Activated CD8-positive, alpha-beta T cell treated with anti-CD3 and anti-CD28 coated beads for 36 hours (primary cell): ENCODE data around the gene MLF1. TPM values are rescaled to one million over a fixed set of nuclear protein-coding genes. Genes with fewer than 3 reads are reported as not detected.

Experiments used
- ATAC-seq: fragments of 200-7000 bp; cut with Tn5 transposase; one replicate; pipeline ENCODE4 v1.10.0; 2021; ENCODE audit warnings: mild to moderate bottlenecking, moderate library complexity
- CTCF ChIA-PET: fragments of 350-600 bp; sonication (Branson Sonifier 250); formaldehyde crosslinking; loops from one replicate; lab custom pipeline; 2021; ENCODE audit warnings: antibody characterized with exemption; lab: Charles Lee
- POLR2A ChIA-PET: fragments of 350-600 bp; sonication (Branson Sonifier 250); formaldehyde crosslinking; loops from one replicate; lab custom pipeline; 2021; ENCODE audit warnings: antibody characterized with exemption; lab: Charles Lee
- DNase-seq: peaks from one replicate; pipeline ENCODE4 v3.0.0-alpha.2; 2020
- H3K27ac Mint-ChIP-seq: one replicate; pipeline ENCODE4 v1.8.0; 2021; ENCODE audit warnings: mild to moderate bottlenecking, mixed read lengths
- H3K27me3 Mint-ChIP-seq: one replicate; pipeline ENCODE4 v1.8.0; 2021; ENCODE audit warnings: mixed read lengths
- H3K36me3 Mint-ChIP-seq: one replicate; pipeline ENCODE4 v1.8.0; 2021; ENCODE audit warnings: low read depth, mixed read lengths
- H3K4me1 Mint-ChIP-seq: one replicate; pipeline ENCODE4 v1.8.0; 2021; ENCODE audit warnings: low read depth, mixed read lengths
- H3K4me3 Mint-ChIP-seq: one replicate; pipeline ENCODE4 v1.8.0; 2021; ENCODE audit warnings: mild to moderate bottlenecking, moderate library complexity, mixed read lengths
- H3K9me3 Mint-ChIP-seq: one replicate; pipeline ENCODE4 v1.8.0; 2021; ENCODE audit warnings: mixed read lengths
- intact Hi-C: fragments of 100-400 bp; cut with micrococcal nuclease; formaldehyde crosslinking; loops from one replicate; pipeline ENCODE4 v1.10.0; 2022
- total RNA-seq, 2 experiments: library from RNA; stranded (reverse); gene quantifications; one replicate each; pipeline ENCODE4 v1.2.3, GENCODE V29; 2021
- TF ChIP-seq, protein P1 (sequence below): fragments of 200-600 bp; IDR thresholded peaks from one replicate; pipeline ENCODE4 v1.8.0; 2022; ENCODE audit warnings: antibody characterized with exemption, mild to moderate bottlenecking

The MLF1 gene
- total RNA-seq, 2 experiments from 2014 or later: 1.4 to 1.9 TPM

- Mint-ChIP-seq H3K27me3 (peaks cover 30% of the 10 kb centered on the region), H3K27ac (no peak overlapping the region), H3K36me3 (peaks cover 2% of the 10 kb centered on the region), H3K4me1 (peaks cover 10% of the 10 kb centered on the region), H3K4me3 (no peak overlapping the region), H3K9me3 (no peaks in the 10 kb centered on the region)
- intact Hi-C loops: no loop called here
- ChIA-PET POLR2A (interaction anchor here (0.6 kb wide), 1 partner anchor 131 kb away, joined by 3 read pairs; no protein-coding TSS in a partner anchor), CTCF (no interaction called here)
- DNase-seq: no peak
- TF ChIP-seq, protein P1, sequence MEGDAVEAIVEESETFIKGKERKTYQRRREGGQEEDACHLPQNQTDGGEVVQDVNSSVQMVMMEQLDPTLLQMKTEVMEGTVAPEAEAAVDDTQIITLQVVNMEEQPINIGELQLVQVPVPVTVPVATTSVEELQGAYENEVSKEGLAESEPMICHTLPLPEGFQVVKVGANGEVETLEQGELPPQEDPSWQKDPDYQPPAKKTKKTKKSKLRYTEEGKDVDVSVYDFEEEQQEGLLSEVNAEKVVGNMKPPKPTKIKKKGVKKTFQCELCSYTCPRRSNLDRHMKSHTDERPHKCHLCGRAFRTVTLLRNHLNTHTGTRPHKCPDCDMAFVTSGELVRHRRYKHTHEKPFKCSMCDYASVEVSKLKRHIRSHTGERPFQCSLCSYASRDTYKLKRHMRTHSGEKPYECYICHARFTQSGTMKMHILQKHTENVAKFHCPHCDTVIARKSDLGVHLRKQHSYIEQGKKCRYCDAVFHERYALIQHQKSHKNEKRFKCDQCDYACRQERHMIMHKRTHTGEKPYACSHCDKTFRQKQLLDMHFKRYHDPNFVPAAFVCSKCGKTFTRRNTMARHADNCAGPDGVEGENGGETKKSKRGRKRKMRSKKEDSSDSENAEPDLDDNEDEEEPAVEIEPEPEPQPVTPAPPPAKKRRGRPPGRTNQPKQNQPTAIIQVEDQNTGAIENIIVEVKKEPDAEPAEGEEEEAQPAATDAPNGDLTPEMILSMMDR: no peak
- ATAC-seq: no peak
Observed at GRCh38 chr3:158573714-158574113, 2.7 kb downstream of the MLF1 start.

GRCh38 chr3:158574646-158575045 is 3.7 kb downstream of the MLF1 start:
- Mint-ChIP-seq H3K9me3 (no peaks in the 10 kb centered on the region), H3K36me3 (peaks cover 2% of the 10 kb centered on the region), H3K4me3 (no peak overlapping the region), H3K27me3 (peaks cover 25% of the 10 kb centered on the region), H3K4me1 (peaks cover 10% of the 10 kb centered on the region), H3K27ac (no peak overlapping the region)
- DNase-seq: no peak
- intact Hi-C loops: no loop called here
- ATAC-seq: no peak
- POLR2A ChIA-PET: no interaction called here
- TF ChIP-seq, protein P1: no peak
- CTCF ChIA-PET: no interaction called here

- H3K36me3 Mint-ChIP-seq: no peaks in the 10 kb centered on the region
- ATAC-seq (no peak), DNase-seq (no peak)
- TF ChIP-seq, protein P1: no peak
- CTCF ChIA-PET: no interaction called here
- no peak overlapping the region for H3K4me3 Mint-ChIP-seq
- H3K27ac Mint-ChIP-seq: no peak overlapping the region
- POLR2A ChIA-PET: no interaction called here
- no peaks in the 10 kb centered on the region for H3K4me1 Mint-ChIP-seq
- H3K27me3 Mint-ChIP-seq: peaks cover 5% of the 10 kb centered on the region
- no peaks in the 10 kb centered on the region for H3K9me3 Mint-ChIP-seq
- intact Hi-C loops: no loop called here
Observed at GRCh38 chr3:158590223-158590622, 19.2 kb downstream of the MLF1 start.

DNA sequence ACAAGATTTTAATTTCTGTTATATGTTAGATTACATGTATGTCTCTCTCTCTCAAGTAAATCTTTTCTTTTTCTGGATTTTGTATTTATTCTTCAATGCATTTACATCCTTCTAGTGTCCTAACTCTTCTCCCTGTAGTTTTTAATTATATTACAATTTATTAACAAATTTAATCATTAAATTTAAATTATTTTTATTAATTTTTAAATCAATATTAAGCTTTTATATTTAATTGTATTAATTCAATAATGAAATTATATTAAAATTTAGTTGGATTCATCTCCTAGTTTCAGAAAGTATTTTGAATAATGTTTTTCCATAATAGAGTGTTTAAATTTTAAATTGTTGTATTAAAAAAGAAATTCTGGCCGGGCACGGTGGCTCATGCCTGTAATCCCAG is 29.8 kb downstream of the MLF1 start:
- Mint-ChIP-seq H3K9me3 (no peaks in the 10 kb centered on the region), H3K4me3 (no peak overlapping the region), H3K27ac (no peak overlapping the region), H3K27me3 (peaks cover 3% of the 10 kb centered on the region), H3K36me3 (no peaks in the 10 kb centered on the region), H3K4me1 (no peaks in the 10 kb centered on the region)
- CTCF ChIA-PET: no interaction called here
- DNase-seq (no peak), ATAC-seq (no peak)
- POLR2A ChIA-PET: no interaction called here
- intact Hi-C loops: no loop called here
- TF ChIP-seq, protein P1: no peak

- Mint-ChIP-seq H3K9me3 (no peaks in the 10 kb centered on the region), H3K4me3 (no peak overlapping the region), H3K27me3 (peaks cover 3% of the 10 kb centered on the region), H3K36me3 (no peaks in the 10 kb centered on the region), H3K27ac (no peak overlapping the region), H3K4me1 (no peaks in the 10 kb centered on the region)
- CTCF ChIA-PET: no interaction called here
- TF ChIP-seq, protein P1: no peak
- intact Hi-C loops: no loop called here
- no peak for DNase-seq
- POLR2A ChIA-PET: no interaction called here
- no peak for ATAC-seq
Observed at GRCh38 chr3:158602227-158602626, 31.2 kb downstream of the MLF1 start.
